Measurements from ENCODE around the gene ARHGAP28.
A peak's percentile ranks its signal among the peaks of the same experiment; 100 is the strongest.

Gene ARHGAP28

GRCh38 chr18:6881034-6881820 lies 151.7 kb downstream of the ARHGAP28 start:
- H2BK120ac ChIP-seq (ENCODE audit: low read depth, low read length): no peak overlapping the region
- H3K14ac ChIP-seq (ENCODE audit: low read length in 2 of 2): no peak overlapping the region
- WGBS: 72% methylated on average over 6 of the region's 6 CpGs
- H2AFZ ChIP-seq (ENCODE audit: low read depth, low read length): no peak overlapping the region
- H4K8ac ChIP-seq (ENCODE audit: low read length): no peak overlapping the region
- H3K4ac ChIP-seq (ENCODE audit: low read depth in 1 of 2, low read length in 2 of 2): no peak overlapping the region
- no peaks in the 10 kb centered on the region for H3K79me1 ChIP-seq (replicated peaks; ENCODE audit: low read length, poor library complexity, severe bottlenecking)
- peak overlapping the region in 1 of 2 experiments; percentile 14 for H3K4me3 ChIP-seq (ENCODE audit: insufficient read depth in 1 of 2, low read depth in 1 of 2, low read length in 2 of 2)
- no peak overlapping the region for H2AK5ac ChIP-seq (ENCODE audit: low read length, severe bottlenecking)
- no peaks in the 10 kb centered on the region for H3K36me3 ChIP-seq (ENCODE audit: control insufficient read depth in 1 of 2, insufficient read depth in 2 of 2, low read depth in 1 of 2, low read length in 2 of 2)
- no peak overlapping the region for H3K27ac ChIP-seq (ENCODE audit: low read length, poor library complexity, severe bottlenecking)
- no peak overlapping the region for H4K91ac ChIP-seq (ENCODE audit: low read length)
- H2BK15ac ChIP-seq (ENCODE audit: low read depth, poor library complexity, severe bottlenecking): no peak overlapping the region
- H3K18ac ChIP-seq (ENCODE audit: low read depth in 1 of 2, low read length in 2 of 2): no peak overlapping the region
- no peak overlapping the region for H3K4me2 ChIP-seq (ENCODE audit: low read length, poor library complexity, severe bottlenecking)
- no peak overlapping the region for H3K23ac ChIP-seq (ENCODE audit: low read length in 2 of 2)
- H3K27me3 ChIP-seq (ENCODE audit: control insufficient read depth in 1 of 2, insufficient read depth in 1 of 2, low read length in 2 of 2): no peaks in the 10 kb centered on the region
- peak overlapping the region; percentile 42 for H3K9ac ChIP-seq (ENCODE audit: low read length)
- DNase-seq: no peak
- H2BK12ac ChIP-seq (ENCODE audit: low read length in 2 of 2): no peak overlapping the region
- H3K9me3 ChIP-seq (ENCODE audit: control insufficient read depth, low read length): no peaks in the 10 kb centered on the region
- H2BK5ac ChIP-seq (ENCODE audit: low read depth, low read length, poor library complexity, severe bottlenecking): no peak overlapping the region
- peaks cover 4% of the 10 kb centered on the region for H3K4me1 ChIP-seq (ENCODE audit: control insufficient read depth, insufficient read depth, low read depth, low read length)

DNA sequence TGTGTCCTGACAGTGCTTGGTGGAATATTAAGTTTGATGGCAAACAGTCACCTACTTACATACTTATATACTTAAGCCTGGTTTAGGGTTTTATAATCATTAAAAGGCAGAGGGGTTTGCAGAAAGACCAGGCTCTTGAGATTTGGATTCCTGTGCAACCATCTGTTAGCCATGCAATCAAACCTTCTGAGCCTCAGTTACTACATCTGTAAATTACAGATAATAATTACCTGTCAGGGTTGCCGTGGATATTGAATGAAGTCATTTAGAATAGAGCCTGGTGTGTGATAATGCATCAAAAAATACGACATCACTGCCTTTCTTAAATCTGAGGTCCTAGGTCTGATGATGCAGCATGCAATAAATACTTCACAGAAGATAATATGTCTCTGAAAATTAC lies 152.9 kb downstream of the ARHGAP28 start:
- Histone ChIP-seq H2BK15ac (ENCODE audit: low read depth, poor library complexity, severe bottlenecking) (no peak overlapping the region), H3K14ac (ENCODE audit: low read length in 2 of 2) (no peak overlapping the region), H2BK12ac (ENCODE audit: low read length in 2 of 2) (no peak overlapping the region), H3K36me3 (ENCODE audit: control insufficient read depth in 1 of 2, insufficient read depth in 2 of 2, low read depth in 1 of 2, low read length in 2 of 2) (peaks cover 2 to 8% of the 10 kb centered on the region in 2 experiments), H3K23ac (ENCODE audit: low read length in 2 of 2) (no peak overlapping the region), H3K4me2 (ENCODE audit: low read length, poor library complexity, severe bottlenecking) (no peak overlapping the region), H3K27ac (ENCODE audit: low read length, poor library complexity, severe bottlenecking) (no peak overlapping the region), H3K4me3 (ENCODE audit: insufficient read depth in 1 of 2, low read depth in 1 of 2, low read length in 2 of 2) (no peak overlapping the region), H4K8ac (ENCODE audit: low read length) (no peak overlapping the region), H2BK120ac (ENCODE audit: low read depth, low read length) (no peak overlapping the region), H2AFZ (ENCODE audit: low read depth, low read length) (no peak overlapping the region), H4K91ac (ENCODE audit: low read length) (no peak overlapping the region), H3K9me3 (ENCODE audit: control insufficient read depth, low read length) (no peaks in the 10 kb centered on the region), H3K9ac (ENCODE audit: low read length) (peak overlapping the region; percentile 23), H3K27me3 (ENCODE audit: control insufficient read depth in 1 of 2, insufficient read depth in 1 of 2, low read length in 2 of 2) (no peaks in the 10 kb centered on the region), H3K18ac (ENCODE audit: low read depth in 1 of 2, low read length in 2 of 2) (no peak overlapping the region), H3K79me1 (replicated peaks; ENCODE audit: low read length, poor library complexity, severe bottlenecking) (no peaks in the 10 kb centered on the region), H2AK5ac (ENCODE audit: low read length, severe bottlenecking) (no peak overlapping the region), H2BK5ac (ENCODE audit: low read depth, low read length, poor library complexity, severe bottlenecking) (no peak overlapping the region), H3K4ac (ENCODE audit: low read depth in 1 of 2, low read length in 2 of 2) (no peak overlapping the region), H3K4me1 (ENCODE audit: control insufficient read depth, insufficient read depth, low read depth, low read length) (peaks cover under 1% of the 10 kb centered on the region)
- no peak for DNase-seq
- no CpG with 5 or more reads among the region's 2 CpGs for WGBS

DNA sequence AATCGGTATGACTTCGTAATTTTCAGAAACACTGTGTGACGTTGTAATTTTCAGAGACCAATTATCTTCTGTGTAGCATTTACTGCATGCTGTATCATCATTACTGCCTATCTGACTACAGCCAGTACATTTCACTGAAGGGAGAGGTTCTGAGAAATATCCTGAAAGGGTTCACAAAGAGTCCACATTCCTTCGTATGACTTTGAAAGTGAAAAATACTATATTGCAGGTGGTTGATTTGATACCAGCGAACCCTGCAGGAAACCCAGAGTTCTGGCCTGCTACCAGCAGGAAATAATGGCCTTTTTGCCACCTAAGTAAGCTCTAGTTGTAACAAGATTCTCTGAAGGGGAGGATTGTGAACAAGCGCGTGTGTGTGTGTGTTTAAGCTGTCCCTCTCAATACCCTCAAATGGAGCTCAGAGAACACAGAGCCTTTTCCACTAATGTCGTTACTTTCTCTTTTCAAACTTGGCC lies 155.5 kb downstream of the ARHGAP28 start:
- no peaks in the 10 kb centered on the region for H3K79me1 ChIP-seq (replicated peaks; ENCODE audit: low read length, poor library complexity, severe bottlenecking)
- no peak overlapping the region for H2BK5ac ChIP-seq (ENCODE audit: low read depth, low read length, poor library complexity, severe bottlenecking)
- H3K9ac ChIP-seq (ENCODE audit: low read length): peak overlapping the region; percentile 80
- peaks cover 2 to 24% of the 10 kb centered on the region in 2 experiments for H3K36me3 ChIP-seq (ENCODE audit: control insufficient read depth in 1 of 2, insufficient read depth in 2 of 2, low read depth in 1 of 2, low read length in 2 of 2)
- no peak overlapping the region for H3K23ac ChIP-seq (ENCODE audit: low read length in 2 of 2)
- H4K8ac ChIP-seq (ENCODE audit: low read length): no peak overlapping the region
- H3K18ac ChIP-seq (ENCODE audit: low read depth in 1 of 2, low read length in 2 of 2): no peak overlapping the region
- H4K91ac ChIP-seq (ENCODE audit: low read length): no peak overlapping the region
- no peak overlapping the region for H2BK15ac ChIP-seq (ENCODE audit: low read depth, poor library complexity, severe bottlenecking)
- no peak overlapping the region for H2AK5ac ChIP-seq (ENCODE audit: low read length, severe bottlenecking)
- no peaks in the 10 kb centered on the region for H3K27me3 ChIP-seq (ENCODE audit: control insufficient read depth in 1 of 2, insufficient read depth in 1 of 2, low read length in 2 of 2)
- H3K4me3 ChIP-seq (ENCODE audit: insufficient read depth in 1 of 2, low read depth in 1 of 2, low read length in 2 of 2): peak overlapping the region in 1 of 2 experiments; percentile 59
- no peaks in the 10 kb centered on the region for H3K4me1 ChIP-seq (ENCODE audit: control insufficient read depth, insufficient read depth, low read depth, low read length)
- WGBS: 94% methylated on average over 8 of the region's 8 CpGs
- H3K4ac ChIP-seq (ENCODE audit: low read depth in 1 of 2, low read length in 2 of 2): no peak overlapping the region
- no peak overlapping the region for H3K14ac ChIP-seq (ENCODE audit: low read length in 2 of 2)
- H3K27ac ChIP-seq (ENCODE audit: low read length, poor library complexity, severe bottlenecking): no peak overlapping the region
- no peak overlapping the region for H3K4me2 ChIP-seq (ENCODE audit: low read length, poor library complexity, severe bottlenecking)
- no peak overlapping the region for H2BK120ac ChIP-seq (ENCODE audit: low read depth, low read length)
- no peak overlapping the region for H2AFZ ChIP-seq (ENCODE audit: low read depth, low read length)
- no peak for DNase-seq
- H2BK12ac ChIP-seq (ENCODE audit: low read length in 2 of 2): no peak overlapping the region
- H3K9me3 ChIP-seq (ENCODE audit: control insufficient read depth, low read length): no peaks in the 10 kb centered on the region

DNA sequence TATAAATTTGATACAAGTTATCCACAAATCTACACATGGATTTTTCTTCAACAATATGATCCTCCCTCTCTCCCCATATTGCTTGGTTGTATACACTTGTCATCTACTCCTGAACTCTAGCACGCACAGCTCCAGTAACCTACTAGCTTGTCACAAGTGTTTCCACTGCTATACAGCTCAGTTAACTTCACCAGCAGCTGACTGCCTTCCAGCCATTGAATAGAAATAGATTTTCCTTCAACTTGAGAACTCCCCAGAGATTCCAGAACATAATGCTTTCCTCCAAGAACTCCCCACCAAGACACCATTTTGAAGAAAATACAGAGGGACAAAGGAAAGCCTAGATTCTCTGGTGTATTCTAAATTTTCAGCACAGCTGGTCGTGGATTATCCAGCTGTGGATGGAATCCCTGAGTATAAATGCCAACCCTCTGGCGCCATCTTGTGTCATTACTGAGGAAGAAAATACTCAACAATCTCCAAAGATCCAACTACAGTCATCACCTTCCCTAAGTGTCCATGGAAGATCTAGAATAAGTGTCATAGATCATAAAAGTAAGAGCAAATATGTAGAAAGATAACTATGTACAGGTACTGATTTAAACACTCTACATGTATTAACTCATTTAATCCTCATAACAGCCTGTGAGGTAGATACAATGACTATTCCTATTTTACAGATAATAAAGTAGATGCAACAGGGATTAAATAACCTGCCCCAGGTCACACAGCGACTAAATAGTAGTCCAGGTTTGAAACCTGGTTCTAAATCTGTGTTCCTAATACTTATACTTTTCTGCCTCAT lies 156.7 kb downstream of the ARHGAP28 start:
- Histone ChIP-seq H3K27me3 (ENCODE audit: control insufficient read depth in 1 of 2, insufficient read depth in 1 of 2, low read length in 2 of 2) (no peaks in the 10 kb centered on the region), H4K91ac (ENCODE audit: low read length) (no peak overlapping the region), H3K23ac (ENCODE audit: low read length in 2 of 2) (no peak overlapping the region), H2BK5ac (ENCODE audit: low read depth, low read length, poor library complexity, severe bottlenecking) (no peak overlapping the region), H3K4me2 (ENCODE audit: low read length, poor library complexity, severe bottlenecking) (no peak overlapping the region), H2AFZ (ENCODE audit: low read depth, low read length) (no peak overlapping the region), H2BK15ac (ENCODE audit: low read depth, poor library complexity, severe bottlenecking) (no peak overlapping the region), H3K18ac (ENCODE audit: low read depth in 1 of 2, low read length in 2 of 2) (no peak overlapping the region), H3K9me3 (ENCODE audit: control insufficient read depth, low read length) (no peaks in the 10 kb centered on the region), H2AK5ac (ENCODE audit: low read length, severe bottlenecking) (no peak overlapping the region), H4K8ac (ENCODE audit: low read length) (no peak overlapping the region), H3K36me3 (ENCODE audit: control insufficient read depth in 1 of 2, insufficient read depth in 2 of 2, low read depth in 1 of 2, low read length in 2 of 2) (peaks cover 2 to 35% of the 10 kb centered on the region in 2 experiments), H3K14ac (ENCODE audit: low read length in 2 of 2) (no peak overlapping the region), H2BK12ac (ENCODE audit: low read length in 2 of 2) (no peak overlapping the region), H3K27ac (ENCODE audit: low read length, poor library complexity, severe bottlenecking) (no peak overlapping the region), H3K4me1 (ENCODE audit: control insufficient read depth, insufficient read depth, low read depth, low read length) (no peaks in the 10 kb centered on the region), H2BK120ac (ENCODE audit: low read depth, low read length) (no peak overlapping the region), H3K4ac (ENCODE audit: low read depth in 1 of 2, low read length in 2 of 2) (no peak overlapping the region), H3K4me3 (ENCODE audit: insufficient read depth in 1 of 2, low read depth in 1 of 2, low read length in 2 of 2) (no peak overlapping the region), H3K79me1 (replicated peaks; ENCODE audit: low read length, poor library complexity, severe bottlenecking) (no peaks in the 10 kb centered on the region), H3K9ac (ENCODE audit: low read length) (peak overlapping the region; percentile 0)
- WGBS: 14% methylated on average over 4 of the region's 4 CpGs
- peak; percentile 65 for DNase-seq
